ENCODE measurements around the gene TNRC6A.

The TNRC6A gene

GRCh38 chr16:24871891-24872290, 142.4 kb downstream of the TNRC6A start:
- Histone ChIP-seq H3K9me2 (replicated peaks; ENCODE audit: insufficient read depth, low read length) (no peaks in the 10 kb centered on the region), H3F3A (ENCODE audit: insufficient read depth) (no peaks in the 10 kb centered on the region), H3K27me3 (ENCODE audit: low read length) (no peaks in the 10 kb centered on the region), H3K9ac (ENCODE audit: low read length) (no peak overlapping the region), H3K27ac (ENCODE audit: low read depth, low read length) (no peak overlapping the region), H4K20me1 (ENCODE audit: low read depth, low read length) (no peaks in the 10 kb centered on the region), H3K4me3 (ENCODE audit: insufficient read depth, low read length, poor library complexity, severe bottlenecking) (no peak overlapping the region), H3K9me3 (ENCODE audit: insufficient read depth, low read length) (no peaks in the 10 kb centered on the region), H3K79me2 (ENCODE audit: insufficient read depth, low read length) (no peaks in the 10 kb centered on the region), H3K36me3 (ENCODE audit: low read length) (no peaks in the 10 kb centered on the region), H3K4me2 (ENCODE audit: low read depth, low read length, poor library complexity, severe bottlenecking) (no peak overlapping the region), H2AFZ (ENCODE audit: low read depth, low read length, severe bottlenecking) (no peak overlapping the region)
- TF ChIP-seq, protein P1, sequence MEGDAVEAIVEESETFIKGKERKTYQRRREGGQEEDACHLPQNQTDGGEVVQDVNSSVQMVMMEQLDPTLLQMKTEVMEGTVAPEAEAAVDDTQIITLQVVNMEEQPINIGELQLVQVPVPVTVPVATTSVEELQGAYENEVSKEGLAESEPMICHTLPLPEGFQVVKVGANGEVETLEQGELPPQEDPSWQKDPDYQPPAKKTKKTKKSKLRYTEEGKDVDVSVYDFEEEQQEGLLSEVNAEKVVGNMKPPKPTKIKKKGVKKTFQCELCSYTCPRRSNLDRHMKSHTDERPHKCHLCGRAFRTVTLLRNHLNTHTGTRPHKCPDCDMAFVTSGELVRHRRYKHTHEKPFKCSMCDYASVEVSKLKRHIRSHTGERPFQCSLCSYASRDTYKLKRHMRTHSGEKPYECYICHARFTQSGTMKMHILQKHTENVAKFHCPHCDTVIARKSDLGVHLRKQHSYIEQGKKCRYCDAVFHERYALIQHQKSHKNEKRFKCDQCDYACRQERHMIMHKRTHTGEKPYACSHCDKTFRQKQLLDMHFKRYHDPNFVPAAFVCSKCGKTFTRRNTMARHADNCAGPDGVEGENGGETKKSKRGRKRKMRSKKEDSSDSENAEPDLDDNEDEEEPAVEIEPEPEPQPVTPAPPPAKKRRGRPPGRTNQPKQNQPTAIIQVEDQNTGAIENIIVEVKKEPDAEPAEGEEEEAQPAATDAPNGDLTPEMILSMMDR (IDR thresholded peaks at IDR 0.05; ENCODE audit: insufficient read depth, low read length, poor library complexity, severe bottlenecking) = no peak
- no peak for TF ChIP-seq EZH2phosphoT487 (conservative IDR thresholded peaks at IDR 0.05; ENCODE audit: low read length)

GRCh38 chr16:24873028-24873427, 143.6 kb downstream of the TNRC6A start:
- Histone ChIP-seq H4K20me1 (ENCODE audit: low read depth, low read length) (no peaks in the 10 kb centered on the region), H3K36me3 (ENCODE audit: low read length) (no peaks in the 10 kb centered on the region), H3F3A (ENCODE audit: insufficient read depth) (no peaks in the 10 kb centered on the region), H3K4me2 (ENCODE audit: low read depth, low read length, poor library complexity, severe bottlenecking) (no peak overlapping the region), H2AFZ (ENCODE audit: low read depth, low read length, severe bottlenecking) (no peak overlapping the region), H3K27ac (ENCODE audit: low read depth, low read length) (no peak overlapping the region), H3K4me3 (ENCODE audit: insufficient read depth, low read length, poor library complexity, severe bottlenecking) (no peak overlapping the region), H3K9ac (ENCODE audit: low read length) (no peak overlapping the region), H3K79me2 (ENCODE audit: insufficient read depth, low read length) (no peaks in the 10 kb centered on the region), H3K9me3 (ENCODE audit: insufficient read depth, low read length) (no peaks in the 10 kb centered on the region), H3K27me3 (ENCODE audit: low read length) (no peaks in the 10 kb centered on the region), H3K9me2 (replicated peaks; ENCODE audit: insufficient read depth, low read length) (no peaks in the 10 kb centered on the region)
- TF ChIP-seq, protein P1 (IDR thresholded peaks at IDR 0.05; ENCODE audit: insufficient read depth, low read length, poor library complexity, severe bottlenecking) = no peak
- TF ChIP-seq EZH2phosphoT487 (conservative IDR thresholded peaks at IDR 0.05; ENCODE audit: low read length) = no peak

GRCh38 chr16:24875466-24875865, 146.0 kb downstream of the TNRC6A start:
- Histone ChIP-seq H3K36me3 (ENCODE audit: low read length) (no peaks in the 10 kb centered on the region), H3K27me3 (ENCODE audit: low read length) (no peaks in the 10 kb centered on the region), H4K20me1 (ENCODE audit: low read depth, low read length) (no peaks in the 10 kb centered on the region), H2AFZ (ENCODE audit: low read depth, low read length, severe bottlenecking) (no peak overlapping the region), H3K9me2 (replicated peaks; ENCODE audit: insufficient read depth, low read length) (no peaks in the 10 kb centered on the region), H3K9me3 (ENCODE audit: insufficient read depth, low read length) (no peaks in the 10 kb centered on the region), H3K27ac (ENCODE audit: low read depth, low read length) (no peak overlapping the region), H3K4me2 (ENCODE audit: low read depth, low read length, poor library complexity, severe bottlenecking) (no peak overlapping the region), H3F3A (ENCODE audit: insufficient read depth) (no peaks in the 10 kb centered on the region), H3K4me3 (ENCODE audit: insufficient read depth, low read length, poor library complexity, severe bottlenecking) (no peak overlapping the region), H3K79me2 (ENCODE audit: insufficient read depth, low read length) (no peaks in the 10 kb centered on the region), H3K9ac (ENCODE audit: low read length) (no peak overlapping the region)
- no peak for TF ChIP-seq EZH2phosphoT487 (conservative IDR thresholded peaks at IDR 0.05; ENCODE audit: low read length)
- TF ChIP-seq, protein P1 (IDR thresholded peaks at IDR 0.05; ENCODE audit: insufficient read depth, low read length, poor library complexity, severe bottlenecking) = no peak

Data from SU-DHL-6 (cell line).